GM12873 (cell line): ENCODE measurements around the gene COG7.

Experiments used
- CTCF ChIP-seq: IDR thresholded peaks from 2 replicates; pipeline ENCODE4 v1.5.1; 2012; ENCODE audit warnings: low read depth, mild to moderate bottlenecking, moderate library complexity, low read length, control low read depth; ENCODE audit not compliant: insufficient read depth; ENCODE audit errors: missing control alignments

The COG7 gene

GRCh38 chr16:23436951-23437350 is 16.0 kb downstream of the COG7 start:
- no peak for TF ChIP-seq CTCF

GRCh38 chr16:23435500-23435899 is 17.5 kb downstream of the COG7 start:
- peak; percentile 94 for TF ChIP-seq CTCF

- TF ChIP-seq CTCF, result peak; percentile 85
Observed at GRCh38 chr16:23434380-23434779, 18.6 kb downstream of the COG7 start.

GRCh38 chr16:23433261-23433920 is 19.6 kb downstream of the COG7 start:
- no peak for TF ChIP-seq CTCF

- TF ChIP-seq CTCF, result no peak
Observed at GRCh38 chr16:23432176-23433128, 20.5 kb downstream of the COG7 start.

GRCh38 chr16:23428351-23428750 is 24.6 kb downstream of the COG7 start:
- TF ChIP-seq CTCF, result no peak

GRCh38 chr16:23424292-23424958 is 28.6 kb downstream of the COG7 start:
- TF ChIP-seq CTCF, result no peak
